ENCODE results near the gene LIME1.

The LIME1 gene

GRCh38 chr20:63693733-63694583 lies 42.5 kb upstream of the LIME1 start:
- TF ChIP-seq GATA2 (IDR thresholded peaks at IDR 0.05; ENCODE audit: low read depth, low read length) (no peak), GATA3 (IDR thresholded peaks at IDR 0.05; ENCODE audit: low read depth, low read length) (no peak)

GRCh38 chr20:63694584-63695423 lies 41.7 kb upstream of the LIME1 start:
- no peak for TF ChIP-seq GATA2 (IDR thresholded peaks at IDR 0.05; ENCODE audit: low read depth, low read length)
- TF ChIP-seq GATA3 (IDR thresholded peaks at IDR 0.05; ENCODE audit: low read depth, low read length), result no peak

GRCh38 chr20:63695424-63696305 lies 40.8 kb upstream of the LIME1 start:
- TF ChIP-seq GATA2 (IDR thresholded peaks at IDR 0.05; ENCODE audit: low read depth, low read length), result no peak
- TF ChIP-seq GATA3 (IDR thresholded peaks at IDR 0.05; ENCODE audit: low read depth, low read length), result no peak

GRCh38 chr20:63696306-63696627 lies 40.2 kb upstream of the LIME1 start:
- TF ChIP-seq GATA3 (IDR thresholded peaks at IDR 0.05; ENCODE audit: low read depth, low read length) (no peak), GATA2 (IDR thresholded peaks at IDR 0.05; ENCODE audit: low read depth, low read length) (no peak)

- TF ChIP-seq GATA3 (IDR thresholded peaks at IDR 0.05; ENCODE audit: low read depth, low read length) (no peak), GATA2 (IDR thresholded peaks at IDR 0.05; ENCODE audit: low read depth, low read length) (no peak)
Measured at GRCh38 chr20:63696628-63697356, 39.7 kb upstream of the LIME1 start, which contains the start of gene TNFRSF6B. Gene TNFRSF6B, plus strand, starts transcription at chr20:63696652. Its CDS starts 116 bp downstream, at chr20:63696768.

GRCh38 chr20:63697357-63697867 lies 39.1 kb upstream of the LIME1 start:
- TF ChIP-seq GATA3 (IDR thresholded peaks at IDR 0.05; ENCODE audit: low read depth, low read length) (no peak), GATA2 (IDR thresholded peaks at IDR 0.05; ENCODE audit: low read depth, low read length) (no peak)

- TF ChIP-seq GATA3 (IDR thresholded peaks at IDR 0.05; ENCODE audit: low read depth, low read length), result no peak
- no peak for TF ChIP-seq GATA2 (IDR thresholded peaks at IDR 0.05; ENCODE audit: low read depth, low read length)
Measured at GRCh38 chr20:63697868-63698545, 38.5 kb upstream of the LIME1 start.

- no peak for TF ChIP-seq GATA3 (IDR thresholded peaks at IDR 0.05; ENCODE audit: low read depth, low read length)
- no peak for TF ChIP-seq GATA2 (IDR thresholded peaks at IDR 0.05; ENCODE audit: low read depth, low read length)
Measured at GRCh38 chr20:63698739-63699465, 37.6 kb upstream of the LIME1 start.

- no peak for TF ChIP-seq GATA2 (IDR thresholded peaks at IDR 0.05; ENCODE audit: low read depth, low read length)
- no peak for TF ChIP-seq GATA3 (IDR thresholded peaks at IDR 0.05; ENCODE audit: low read depth, low read length)
Measured at GRCh38 chr20:63699466-63700198, 36.8 kb upstream of the LIME1 start.

GRCh38 chr20:63700199-63701050 lies 36.0 kb upstream of the LIME1 start:
- TF ChIP-seq GATA2 (IDR thresholded peaks at IDR 0.05; ENCODE audit: low read depth, low read length) (peak; percentile 26; the same call in 1 of the 2 replicates), GATA3 (IDR thresholded peaks at IDR 0.05; ENCODE audit: low read depth, low read length) (no peak)

- TF ChIP-seq GATA2 (IDR thresholded peaks at IDR 0.05; ENCODE audit: low read depth, low read length) (no peak), GATA3 (IDR thresholded peaks at IDR 0.05; ENCODE audit: low read depth, low read length) (no peak)
Measured at GRCh38 chr20:63701051-63701328, 35.5 kb upstream of the LIME1 start.

All from SH-SY5Y (cell line).